HepG2 (cell line): ENCODE data around the gene COQ8B.

Experiments
- CEBPG ChIP-seq: IDR thresholded peaks from 2 replicates; pipeline ENCODE4 v1.6.1; 2016
- JUN ChIP-seq: sonication (generic); formaldehyde crosslinking; IDR thresholded peaks from 2 replicates; pipeline ENCODE4 v1.4.0; 2020; ENCODE audit warnings: mild to moderate bottlenecking, missing genetic modification reagents
- JUND ChIP-seq: sonication (generic); formaldehyde crosslinking; IDR thresholded peaks from 2 replicates; pipeline ENCODE4 v1.8.0; 2022; ENCODE audit warnings: mild to moderate bottlenecking, missing genetic modification reagents
- TF ChIP-seq, protein P1 (sequence below): sonication (generic); formaldehyde crosslinking; IDR thresholded peaks from 2 replicates; pipeline ENCODE4 v1.5.0; 2020; ENCODE audit warnings: missing genetic modification reagents

DNA sequence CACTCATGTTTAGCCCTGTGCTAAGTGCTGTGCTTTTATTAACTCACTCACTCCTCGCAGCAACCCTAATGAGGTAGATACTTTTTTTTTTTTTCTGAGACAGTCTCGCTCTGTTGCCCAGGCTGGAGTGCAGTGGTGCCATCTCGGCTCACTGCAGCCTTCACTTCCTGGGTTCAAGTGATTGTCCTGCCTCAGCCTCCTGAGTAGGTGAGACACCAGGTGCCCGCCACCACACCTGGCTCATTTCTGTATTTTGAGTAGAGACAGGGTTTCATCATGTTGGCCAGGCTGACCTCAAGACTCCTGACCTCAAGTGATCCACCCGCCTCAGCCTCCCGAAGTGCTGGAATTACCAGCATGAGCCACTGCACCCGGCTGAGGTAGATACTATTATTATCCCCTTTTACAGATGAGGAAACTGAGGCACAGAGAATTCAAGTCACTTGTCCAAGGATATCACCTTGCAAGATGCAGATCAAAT, 2.8 kb upstream of the COQ8B start:
- no peak for TF ChIP-seq CEBPG (CRISPR knock-in tag)
- TF ChIP-seq JUN (CRISPR knock-in tag): no peak
- TF ChIP-seq, protein P1, sequence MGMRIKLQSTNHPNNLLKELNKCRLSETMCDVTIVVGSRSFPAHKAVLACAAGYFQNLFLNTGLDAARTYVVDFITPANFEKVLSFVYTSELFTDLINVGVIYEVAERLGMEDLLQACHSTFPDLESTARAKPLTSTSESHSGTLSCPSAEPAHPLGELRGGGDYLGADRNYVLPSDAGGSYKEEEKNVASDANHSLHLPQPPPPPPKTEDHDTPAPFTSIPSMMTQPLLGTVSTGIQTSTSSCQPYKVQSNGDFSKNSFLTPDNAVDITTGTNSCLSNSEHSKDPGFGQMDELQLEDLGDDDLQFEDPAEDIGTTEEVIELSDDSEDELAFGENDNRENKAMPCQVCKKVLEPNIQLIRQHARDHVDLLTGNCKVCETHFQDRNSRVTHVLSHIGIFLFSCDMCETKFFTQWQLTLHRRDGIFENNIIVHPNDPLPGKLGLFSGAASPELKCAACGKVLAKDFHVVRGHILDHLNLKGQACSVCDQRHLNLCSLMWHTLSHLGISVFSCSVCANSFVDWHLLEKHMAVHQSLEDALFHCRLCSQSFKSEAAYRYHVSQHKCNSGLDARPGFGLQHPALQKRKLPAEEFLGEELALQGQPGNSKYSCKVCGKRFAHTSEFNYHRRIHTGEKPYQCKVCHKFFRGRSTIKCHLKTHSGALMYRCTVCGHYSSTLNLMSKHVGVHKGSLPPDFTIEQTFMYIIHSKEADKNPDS (CRISPR knock-in tag): no peak
- TF ChIP-seq JUND (CRISPR knock-in tag): no peak
